Coronary artery (tissue), 2 donors: Measurements from ENCODE around the gene RTBDN.

Experiments
- DNase-seq: peaks from one replicate; pipeline ENCODE4 v3.0.0-alpha.2; 2017; ENCODE audit warnings: low spot score
- H3K27ac ChIP-seq, 2 donors: fragments of 200-600 bp; sonication (generic); one replicate each; pipeline ENCODE4 v1.5.1; 2016 to 2019
- H3K4me3 ChIP-seq: fragments of 200-600 bp; sonication (generic); 2 replicates; pipeline ENCODE4 v1.5.1; 2016; ENCODE audit warnings: mild to moderate bottlenecking, moderate library complexity
- TF ChIP-seq, protein P1 (sequence below): fragments of 200-600 bp; sonication (generic); IDR thresholded peaks from one replicate; pipeline ENCODE4 v1.5.1; 2019; ENCODE audit warnings: antibody characterized with exemption

Gene RTBDN

DNA sequence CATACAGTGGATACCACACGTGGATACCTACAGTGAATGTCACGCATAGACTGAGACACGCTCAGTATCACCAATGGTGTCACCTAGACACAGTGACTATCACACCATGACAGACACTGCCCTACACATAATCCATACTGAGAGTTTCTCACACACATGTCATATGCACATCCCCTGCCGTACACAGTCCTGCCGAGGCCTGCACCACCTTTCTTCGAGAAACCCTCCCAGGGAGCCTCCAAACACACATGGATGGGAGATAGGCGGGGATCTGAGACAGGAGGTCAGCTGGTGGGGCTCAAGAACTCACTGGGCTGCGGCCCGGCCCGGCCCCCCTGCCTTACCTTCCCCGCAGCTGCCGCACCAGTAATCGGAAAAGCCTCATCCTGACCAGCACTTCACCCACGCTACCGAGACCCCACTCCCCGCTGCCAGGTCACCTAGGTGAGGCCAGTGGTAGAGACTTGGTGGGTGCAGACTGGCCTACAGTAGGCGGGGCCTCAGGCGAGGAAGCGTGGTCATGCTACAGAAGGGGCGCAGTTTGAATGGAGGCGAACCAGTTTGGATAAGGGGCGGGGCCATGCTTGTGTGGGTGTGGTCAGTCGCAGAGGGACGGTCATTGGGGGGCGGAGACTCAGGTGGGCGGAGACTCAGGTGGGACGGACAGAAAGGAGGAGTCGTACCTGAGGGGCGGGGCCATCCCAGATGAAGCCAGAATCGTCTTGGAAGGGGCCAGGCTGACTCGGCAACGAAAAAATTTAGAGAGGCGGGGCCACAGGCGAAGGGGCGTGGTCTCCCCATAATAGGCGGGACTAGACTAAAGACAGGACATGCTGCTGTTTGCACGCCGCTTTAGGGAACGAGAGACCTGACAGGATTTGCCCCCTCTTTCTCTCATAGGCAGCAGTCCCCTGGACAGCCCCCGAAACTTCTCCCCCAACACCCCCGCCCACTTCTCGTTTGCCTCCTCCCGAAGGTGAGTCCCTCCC is 6.0 kb upstream of the RTBDN start:
- TF ChIP-seq, protein P1, sequence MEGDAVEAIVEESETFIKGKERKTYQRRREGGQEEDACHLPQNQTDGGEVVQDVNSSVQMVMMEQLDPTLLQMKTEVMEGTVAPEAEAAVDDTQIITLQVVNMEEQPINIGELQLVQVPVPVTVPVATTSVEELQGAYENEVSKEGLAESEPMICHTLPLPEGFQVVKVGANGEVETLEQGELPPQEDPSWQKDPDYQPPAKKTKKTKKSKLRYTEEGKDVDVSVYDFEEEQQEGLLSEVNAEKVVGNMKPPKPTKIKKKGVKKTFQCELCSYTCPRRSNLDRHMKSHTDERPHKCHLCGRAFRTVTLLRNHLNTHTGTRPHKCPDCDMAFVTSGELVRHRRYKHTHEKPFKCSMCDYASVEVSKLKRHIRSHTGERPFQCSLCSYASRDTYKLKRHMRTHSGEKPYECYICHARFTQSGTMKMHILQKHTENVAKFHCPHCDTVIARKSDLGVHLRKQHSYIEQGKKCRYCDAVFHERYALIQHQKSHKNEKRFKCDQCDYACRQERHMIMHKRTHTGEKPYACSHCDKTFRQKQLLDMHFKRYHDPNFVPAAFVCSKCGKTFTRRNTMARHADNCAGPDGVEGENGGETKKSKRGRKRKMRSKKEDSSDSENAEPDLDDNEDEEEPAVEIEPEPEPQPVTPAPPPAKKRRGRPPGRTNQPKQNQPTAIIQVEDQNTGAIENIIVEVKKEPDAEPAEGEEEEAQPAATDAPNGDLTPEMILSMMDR = no peak
- no peak for DNase-seq
- Histone ChIP-seq H3K27ac (no peak overlapping the region), H3K4me3 (peak overlapping the region; percentile 1)

DNA sequence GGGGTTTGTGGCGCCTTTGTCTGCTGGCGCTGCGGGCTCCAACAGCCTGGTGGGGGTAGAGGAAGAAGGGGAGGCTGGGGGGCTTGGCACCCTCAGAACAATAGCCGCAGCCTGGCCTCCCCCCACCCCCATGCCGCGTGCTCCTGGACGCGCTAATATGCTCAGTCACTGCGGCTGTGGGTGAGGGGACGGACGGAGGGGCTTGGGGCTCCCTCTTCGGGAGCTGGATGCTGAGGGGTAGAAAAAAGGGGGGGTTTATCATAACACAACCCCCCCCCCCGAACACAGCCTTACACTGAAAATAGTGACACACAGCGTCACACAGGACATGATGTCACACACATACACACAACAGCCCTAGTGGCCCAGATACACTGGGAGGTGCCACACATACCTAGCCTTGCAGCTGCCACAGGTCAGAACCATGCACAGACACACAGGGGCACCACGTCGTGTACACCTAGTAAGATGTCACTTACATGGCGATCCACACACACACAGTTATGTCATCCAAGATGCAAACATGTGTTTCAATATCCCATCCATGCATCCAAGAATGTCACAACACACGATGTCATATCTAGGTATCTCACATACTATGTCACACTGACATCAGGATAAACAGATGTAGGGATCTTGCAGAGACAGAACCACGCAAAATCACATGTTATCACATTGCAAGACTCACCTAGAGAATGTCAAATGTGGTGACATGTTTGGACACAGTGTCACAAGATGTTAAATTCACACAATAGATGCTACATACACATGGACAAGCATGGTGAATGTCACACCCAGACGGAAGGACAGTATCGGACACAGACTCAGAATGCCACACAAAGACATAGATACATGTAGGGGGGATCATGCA is 4.7 kb upstream of the RTBDN start:
- DNase-seq = no peak
- H3K27ac ChIP-seq = no peak overlapping the region
- peak overlapping the region; percentile 54 for H3K4me3 ChIP-seq
- TF ChIP-seq, protein P1 = no peak

DNA sequence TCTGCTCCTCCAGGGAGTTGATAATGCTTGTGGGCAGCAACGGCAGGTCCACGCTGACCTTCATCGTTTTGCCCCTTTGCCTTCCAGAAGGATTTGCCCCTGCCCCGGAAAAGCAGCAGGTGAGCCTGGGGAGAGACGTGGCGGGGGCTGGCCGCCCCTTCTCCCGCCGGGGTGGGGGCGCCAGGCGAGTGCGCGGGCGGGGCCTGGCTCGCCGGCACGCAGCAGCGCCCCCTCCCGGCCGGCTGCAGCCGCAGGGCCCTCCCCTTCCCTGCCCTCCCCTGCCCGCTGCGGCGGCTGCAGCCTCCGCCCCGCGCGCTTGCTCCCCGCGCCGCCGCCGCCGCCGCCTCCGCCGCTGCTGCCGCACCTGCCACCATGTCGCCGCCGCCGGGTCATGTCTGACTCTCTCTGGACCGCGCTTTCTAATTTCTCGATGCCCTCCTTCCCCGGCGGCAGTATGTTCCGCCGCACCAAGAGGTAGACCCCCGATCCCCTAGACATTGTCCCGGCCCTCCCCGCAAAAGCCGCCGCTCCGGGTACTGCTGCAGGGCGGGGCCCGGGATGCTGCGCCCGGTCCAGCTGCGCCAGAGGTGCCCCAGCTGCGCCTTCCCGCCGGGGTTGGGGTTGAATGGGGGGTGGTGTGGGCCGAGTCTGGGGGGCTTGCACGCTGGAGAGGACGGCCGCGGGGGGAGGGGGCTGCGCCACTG is 4.0 kb upstream of the RTBDN start, which contains the start of gene MAST1:
MAST1 (plus strand) TSS at position 334 of the 704 bp plus-strand sequence; CDS start at position 392, 58 bp downstream.
- TF ChIP-seq, protein P1 = no peak
- Histone ChIP-seq H3K27ac (no peak within 1 kb of the TSS), H3K4me3 (peak within 1 kb of the TSS; percentile 54)
- DNase-seq = no peak

DNA sequence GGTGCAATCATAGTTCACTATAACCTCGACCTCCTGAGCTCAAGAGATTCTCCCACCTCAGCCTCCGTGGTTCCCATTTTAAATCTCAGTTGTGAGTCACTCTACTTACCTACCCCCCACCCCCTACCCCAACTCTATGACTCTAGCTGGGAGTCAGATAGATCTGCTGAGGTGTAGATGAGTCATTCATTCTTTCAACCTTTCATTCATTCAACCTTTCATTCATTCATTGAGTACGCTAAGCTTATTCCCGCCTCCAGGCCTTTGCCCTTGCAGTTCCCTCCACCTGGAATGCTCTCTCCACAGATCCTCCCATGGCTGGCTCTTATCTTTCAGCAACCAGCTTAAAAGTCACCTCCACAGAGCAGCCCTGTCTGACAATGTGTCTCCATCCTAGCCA is 2.8 kb upstream of the RTBDN start:
- Histone ChIP-seq H3K27ac (no peak overlapping the region), H3K4me3 (no peak overlapping the region)
- TF ChIP-seq, protein P1 = no peak
- no peak for DNase-seq

DNA sequence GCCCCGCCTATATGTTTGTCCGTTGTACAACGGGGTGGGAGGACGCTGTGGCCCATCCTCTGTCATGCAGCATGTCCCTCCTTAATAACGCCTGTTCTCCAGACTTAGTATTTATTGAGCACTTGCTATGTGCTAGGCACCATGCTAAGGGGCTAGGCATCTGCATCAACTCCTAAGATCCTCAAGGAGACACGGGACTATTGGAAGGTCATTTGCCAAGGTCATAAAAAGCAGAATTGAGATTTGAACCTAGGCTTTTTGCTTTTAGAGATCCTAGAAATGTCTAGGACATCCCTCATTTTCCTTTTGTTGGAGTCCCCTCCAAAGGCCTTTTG is 2.1 kb upstream of the RTBDN start:
- TF ChIP-seq, protein P1 = no peak
- no peak overlapping the region for H3K27ac ChIP-seq
- DNase-seq = no peak
- H3K4me3 ChIP-seq = no peak overlapping the region

DNA sequence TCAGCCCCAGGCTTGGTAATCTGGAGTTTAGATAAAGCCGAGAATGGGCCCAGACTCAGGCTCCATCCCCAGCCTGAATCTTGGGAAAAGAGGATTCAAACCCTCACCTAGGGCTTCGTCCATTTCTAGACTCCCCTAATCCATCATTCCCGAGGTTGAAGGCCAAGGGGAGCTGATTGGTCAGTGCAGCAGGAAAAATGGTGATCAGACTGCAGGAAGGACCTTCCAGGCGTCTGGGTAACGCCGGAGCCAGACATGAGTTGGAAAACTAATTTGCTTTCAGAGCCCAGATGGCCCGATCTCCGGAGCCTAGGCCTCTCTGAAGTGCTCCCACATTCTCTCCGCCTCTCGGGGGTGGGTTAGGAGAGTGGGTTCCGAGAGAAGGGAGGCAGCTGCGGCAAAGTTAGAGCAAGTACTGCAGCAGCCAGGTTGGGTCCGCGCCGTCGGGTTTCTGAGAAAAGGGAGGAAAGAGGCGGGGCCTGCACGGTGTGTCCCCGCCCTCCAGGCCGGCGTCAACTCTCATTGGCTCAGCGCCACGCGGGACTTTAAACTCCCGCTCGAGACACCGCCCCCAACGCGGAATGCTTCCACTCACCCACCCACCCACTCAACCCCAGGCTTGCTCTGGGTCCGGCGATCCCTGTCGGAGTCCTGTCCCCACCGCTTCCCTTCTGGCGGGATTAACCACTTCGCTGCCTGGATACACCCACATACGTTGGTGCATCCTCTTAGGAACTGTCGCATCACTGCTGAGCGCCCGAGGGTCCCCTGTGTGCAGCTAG is 788 bp upstream of the RTBDN start:
- TF ChIP-seq, protein P1 = no peak
- no peak overlapping the region for H3K4me3 ChIP-seq

More for the DNA sequence above, 788 bp upstream of the RTBDN start:
- no peak overlapping the region for H3K27ac ChIP-seq
- no peak for DNase-seq
